ENCODE measurements around the gene FHAD1.

The FHAD1 gene

DNA sequence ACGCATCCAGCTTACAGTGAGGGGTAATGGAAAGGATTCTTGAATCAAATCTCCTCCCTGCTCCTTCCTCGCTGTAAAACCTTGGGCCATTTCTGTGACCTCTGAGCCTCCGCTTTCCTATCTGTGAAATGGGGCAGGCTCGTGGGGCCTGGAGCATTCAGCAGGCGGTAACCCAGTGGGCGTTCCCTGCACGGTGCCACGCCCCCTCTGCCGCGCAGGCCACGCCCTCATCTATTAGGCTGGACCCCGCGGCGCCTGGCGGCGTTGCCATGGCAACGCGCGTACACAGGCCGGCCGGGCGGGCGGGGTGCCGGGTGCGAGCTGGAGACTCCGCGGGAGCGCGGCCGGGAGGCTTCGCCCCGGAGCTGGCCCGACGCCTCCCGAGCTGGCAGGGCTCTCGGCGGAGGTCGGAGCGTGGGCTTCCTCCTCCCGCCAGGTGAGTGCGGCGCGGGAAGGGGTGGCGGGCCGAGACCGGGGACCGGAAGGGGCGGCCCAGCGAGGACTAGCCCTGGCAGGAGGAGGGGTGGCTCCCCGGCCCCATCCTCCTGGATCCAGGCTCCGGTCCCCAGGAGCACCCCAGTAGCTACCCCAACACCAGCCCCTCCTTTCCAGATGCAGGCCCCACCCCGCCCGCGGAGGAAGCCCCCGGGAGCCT is at the start of gene FHAD1:
Gene FHAD1, plus strand, starts transcription at position 264 of the 655 bp plus-strand sequence. CDS start 4,562 bp downstream, outside the sequence.
- TF ChIP-seq, protein P1, sequence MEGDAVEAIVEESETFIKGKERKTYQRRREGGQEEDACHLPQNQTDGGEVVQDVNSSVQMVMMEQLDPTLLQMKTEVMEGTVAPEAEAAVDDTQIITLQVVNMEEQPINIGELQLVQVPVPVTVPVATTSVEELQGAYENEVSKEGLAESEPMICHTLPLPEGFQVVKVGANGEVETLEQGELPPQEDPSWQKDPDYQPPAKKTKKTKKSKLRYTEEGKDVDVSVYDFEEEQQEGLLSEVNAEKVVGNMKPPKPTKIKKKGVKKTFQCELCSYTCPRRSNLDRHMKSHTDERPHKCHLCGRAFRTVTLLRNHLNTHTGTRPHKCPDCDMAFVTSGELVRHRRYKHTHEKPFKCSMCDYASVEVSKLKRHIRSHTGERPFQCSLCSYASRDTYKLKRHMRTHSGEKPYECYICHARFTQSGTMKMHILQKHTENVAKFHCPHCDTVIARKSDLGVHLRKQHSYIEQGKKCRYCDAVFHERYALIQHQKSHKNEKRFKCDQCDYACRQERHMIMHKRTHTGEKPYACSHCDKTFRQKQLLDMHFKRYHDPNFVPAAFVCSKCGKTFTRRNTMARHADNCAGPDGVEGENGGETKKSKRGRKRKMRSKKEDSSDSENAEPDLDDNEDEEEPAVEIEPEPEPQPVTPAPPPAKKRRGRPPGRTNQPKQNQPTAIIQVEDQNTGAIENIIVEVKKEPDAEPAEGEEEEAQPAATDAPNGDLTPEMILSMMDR (conservative IDR thresholded peaks at IDR 0.05; ENCODE audit: low read depth): no peak
- CTCF ChIA-PET: interaction anchor here (0.6 to 0.7 kb wide), 2 partner anchors 94 to 178 kb away, joined by 3 to 4 read pairs; partner anchors contain the start of gene TMEM51
- POLR2A ChIA-PET (ENCODE audit: low non-redundant PET): no interaction called here
- peak; percentile 90 for DNase-seq (ENCODE audit: low spot score)
- peak within 1 kb of the TSS; percentile 76 for H3K27ac ChIP-seq

DNA sequence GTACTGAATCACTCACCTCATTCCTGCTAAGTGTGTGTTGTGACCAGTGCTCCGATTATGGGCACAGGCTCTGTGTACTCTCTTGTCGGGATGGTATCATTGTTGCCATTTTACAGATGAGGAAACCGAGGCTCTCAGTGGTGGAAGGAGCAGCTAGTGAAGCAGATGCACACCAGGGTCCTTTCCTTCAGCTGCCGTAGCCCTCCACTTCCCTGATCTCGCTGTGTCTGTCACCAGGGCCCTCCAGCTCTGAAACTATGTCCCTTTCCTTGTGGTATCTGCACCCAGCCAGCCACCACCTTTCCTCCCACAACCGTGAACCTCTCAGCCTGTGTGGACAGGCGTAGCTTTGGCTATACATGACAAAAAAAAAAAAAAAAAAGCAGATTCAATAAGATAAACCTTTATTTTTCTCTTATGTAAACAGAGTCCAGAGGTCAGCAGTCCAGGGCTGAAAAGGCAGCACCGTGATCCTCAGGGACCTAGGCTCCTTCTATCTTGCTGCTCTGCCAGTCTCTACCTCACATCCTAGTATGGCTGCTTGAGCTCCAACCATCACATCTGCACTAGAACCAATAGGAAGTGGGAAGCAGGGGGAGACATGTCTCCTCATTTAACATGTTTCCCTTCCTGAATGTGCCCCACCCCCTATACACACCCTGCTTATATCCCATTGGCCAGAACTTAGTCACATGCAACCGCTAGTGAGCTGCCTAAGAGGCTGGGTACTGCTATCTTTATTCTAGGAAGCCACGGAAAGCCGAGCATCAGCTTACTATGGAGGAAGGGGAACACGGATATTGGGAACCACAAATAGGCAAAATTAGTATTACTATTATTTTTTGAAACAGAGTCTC is 49.2 kb upstream of the FHAD1 start:
- TF ChIP-seq, protein P1 (conservative IDR thresholded peaks at IDR 0.05; ENCODE audit: low read depth): no peak
- ChIA-PET POLR2A (ENCODE audit: low non-redundant PET) (no interaction called here), CTCF (interaction anchor here (0.6 to 1.5 kb wide), 2 partner anchors 45 to 58 kb away, joined by 4 read pairs; no protein-coding TSS in a partner anchor)
- no peak overlapping the region; the same call in 1 of the 2 replicates for H3K27ac ChIP-seq
- DNase-seq (ENCODE audit: low spot score): no peak

DNA sequence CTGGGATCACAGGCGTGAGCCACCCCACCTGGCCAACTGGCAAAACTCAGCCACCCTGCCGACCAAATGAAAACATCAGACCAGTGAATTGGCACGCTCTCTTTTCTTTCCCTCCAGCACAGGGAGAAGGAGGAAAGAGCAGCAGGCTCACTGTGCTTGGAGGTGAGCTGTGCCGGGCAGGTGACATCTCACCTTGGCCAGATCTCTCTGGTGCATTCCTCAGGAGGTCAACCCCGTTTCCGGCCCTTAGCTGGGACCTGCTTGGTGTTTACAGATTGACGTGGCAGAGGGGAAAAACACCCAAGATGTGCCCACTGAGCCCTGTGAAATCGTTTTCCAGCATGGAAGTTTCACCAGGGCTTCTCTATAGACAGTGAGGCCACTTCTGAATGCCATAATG is 48.3 kb upstream of the FHAD1 start:
- no peak overlapping the region for H3K27ac ChIP-seq
- ChIA-PET CTCF (no interaction called here), POLR2A (ENCODE audit: low non-redundant PET) (no interaction called here)
- no peak for DNase-seq (ENCODE audit: low spot score)
- TF ChIP-seq, protein P1 (conservative IDR thresholded peaks at IDR 0.05; ENCODE audit: low read depth): no peak

DNA sequence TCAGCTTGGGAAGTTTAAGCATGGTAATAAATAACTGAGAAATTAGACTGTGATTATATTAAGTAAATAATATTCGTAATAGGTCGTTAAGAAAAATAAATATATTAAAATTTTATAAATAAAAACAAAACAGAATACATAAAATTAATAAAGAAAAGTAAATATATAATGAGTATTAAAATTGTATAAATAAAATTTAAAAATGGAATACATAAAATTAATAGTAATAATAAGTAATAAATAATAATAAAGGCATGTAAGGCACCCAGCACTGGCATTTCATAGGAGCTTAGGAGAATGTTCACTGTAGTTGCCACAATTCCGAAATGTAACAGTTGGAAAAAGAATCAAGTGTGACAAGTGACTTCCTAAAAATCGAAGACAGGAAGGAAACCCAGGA is 45.8 kb upstream of the FHAD1 start:
- ChIA-PET CTCF (interaction anchor here (1.1 kb wide), 1 partner anchor 49 kb away, joined by 3 read pairs; no protein-coding TSS in a partner anchor), POLR2A (ENCODE audit: low non-redundant PET) (no interaction called here)
- no peak overlapping the region for H3K27ac ChIP-seq
- TF ChIP-seq, protein P1 (conservative IDR thresholded peaks at IDR 0.05; ENCODE audit: low read depth): no peak
- DNase-seq (ENCODE audit: low spot score): no peak

DNA sequence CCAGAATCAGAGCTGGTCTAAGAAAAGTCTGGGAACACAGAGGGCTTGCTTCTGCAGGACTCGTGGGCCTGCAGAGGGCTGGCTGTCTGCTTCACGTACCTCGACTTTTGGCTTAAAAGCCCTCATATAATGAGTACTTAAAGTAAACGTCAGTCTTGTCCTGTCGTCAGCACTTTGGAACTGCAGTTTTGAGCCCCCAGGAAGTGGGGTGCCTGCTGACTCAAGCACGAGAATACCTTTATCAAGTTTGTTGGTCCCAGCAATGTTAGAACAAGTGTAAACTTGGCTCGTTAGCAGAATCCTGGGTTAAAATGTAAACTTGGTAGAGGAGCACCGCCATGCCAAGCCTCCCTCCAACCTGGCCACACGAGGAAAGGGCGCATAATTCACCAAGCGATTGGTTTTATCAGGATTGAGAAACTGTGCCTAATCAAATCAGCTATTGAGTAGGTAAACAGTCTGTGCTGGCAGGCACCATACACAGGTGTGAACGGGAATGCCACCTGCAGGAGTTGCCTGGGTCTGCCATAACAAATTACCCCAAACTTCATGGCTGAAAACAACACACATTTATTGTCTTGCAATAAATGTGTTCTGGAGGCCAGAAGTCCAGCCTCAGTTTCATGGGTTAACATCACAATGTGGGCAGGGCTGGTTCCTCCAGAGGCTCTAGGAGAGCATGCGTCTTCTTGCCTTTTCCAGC is 45.0 kb upstream of the FHAD1 start:
- CTCF ChIA-PET: interaction anchor here (0.5 kb wide), 1 partner anchor 50 kb away, joined by 3 read pairs; no protein-coding TSS in a partner anchor
- POLR2A ChIA-PET (ENCODE audit: low non-redundant PET): interaction anchor here (0.6 kb wide), 1 partner anchor 49 kb away, joined by 3 read pairs; no protein-coding TSS in a partner anchor
- TF ChIP-seq, protein P1 (conservative IDR thresholded peaks at IDR 0.05; ENCODE audit: low read depth): no peak
- no peak for DNase-seq (ENCODE audit: low spot score)
- no peak overlapping the region for H3K27ac ChIP-seq

DNA sequence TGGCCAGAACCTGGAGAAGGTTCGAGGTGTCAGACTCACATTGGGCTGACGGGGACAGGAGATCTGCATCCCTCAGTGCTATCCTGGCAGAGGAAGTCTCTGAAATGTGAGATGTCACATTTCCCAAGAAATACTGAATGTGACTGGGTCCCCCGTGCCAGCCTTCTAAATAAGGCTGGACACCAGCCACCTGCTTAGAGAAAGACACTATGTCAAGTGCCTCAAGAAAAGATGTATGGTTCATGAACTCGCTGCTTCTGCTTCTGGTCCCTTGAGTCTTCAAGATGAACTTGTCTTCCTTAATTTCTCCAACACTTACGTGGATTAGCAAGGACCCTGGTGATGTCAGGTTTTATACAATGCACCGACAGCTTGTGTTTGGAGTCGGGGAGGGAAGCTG is 42.1 kb upstream of the FHAD1 start:
- TF ChIP-seq, protein P1 (conservative IDR thresholded peaks at IDR 0.05; ENCODE audit: low read depth): no peak
- no peak for DNase-seq (ENCODE audit: low spot score)
- ChIA-PET CTCF (no interaction called here), POLR2A (ENCODE audit: low non-redundant PET) (no interaction called here)
- H3K27ac ChIP-seq: no peak overlapping the region

All from RWPE1 (cell line).